Osteoblast (primary cell): ENCODE measurements around the gene RIN1. TPM values are rescaled to one million over a fixed set of nuclear protein-coding genes. Genes with fewer than 3 reads are reported as not detected.

Source experiments
- DNase-seq: peaks from one replicate; pipeline ENCODE4 v3.0.0; 2011; ENCODE audit warnings: low spot score, mixed read lengths; ENCODE audit not compliant: insufficient read length; ENCODE audit errors: missing footprints
- H2AFZ ChIP-seq: 2 replicates; pipeline ENCODE4 v1.6.0; 2011; ENCODE audit warnings: mild to moderate bottlenecking, low read length
- H3K27ac ChIP-seq: 2 replicates; pipeline ENCODE4 v1.5.1; 2011; ENCODE audit warnings: mild to moderate bottlenecking, low read depth, low read length, moderate library complexity
- H3K27me3 ChIP-seq: 2 replicates; pipeline ENCODE4 v1.6.0; 2012; ENCODE audit warnings: mild to moderate bottlenecking, control low read depth, inconsistent platforms, low read length, moderate library complexity; ENCODE audit not compliant: insufficient read depth
- H3K36me3 ChIP-seq: 2 replicates; pipeline ENCODE4 v1.5.1; 2011; ENCODE audit warnings: mild to moderate bottlenecking, low read length, control low read depth, moderate library complexity; ENCODE audit not compliant: insufficient read depth
- H3K4me1 ChIP-seq: 2 replicates; pipeline ENCODE4 v1.5.1; 2011; ENCODE audit warnings: mild to moderate bottlenecking, low read length, control low read depth, moderate library complexity; ENCODE audit not compliant: insufficient read depth
- H3K4me2 ChIP-seq: 2 replicates; pipeline ENCODE4 v1.6.0; 2011; ENCODE audit warnings: mild to moderate bottlenecking, low read length; ENCODE audit not compliant: insufficient read depth
- H3K4me3 ChIP-seq: fragments of 200-600 bp; sonication (generic); 3 replicates; pipeline ENCODE4 v1.5.1; 2012; ENCODE audit warnings: mild to moderate bottlenecking, low read length, inconsistent platforms; ENCODE audit not compliant: insufficient read depth
- H3K79me2 ChIP-seq: 2 replicates; pipeline ENCODE4 v1.6.0; 2012; ENCODE audit warnings: mild to moderate bottlenecking, low read length, control low read depth, inconsistent platforms; ENCODE audit not compliant: insufficient read depth
- H3K9me3 ChIP-seq: 2 replicates; pipeline ENCODE4 v1.5.1; 2011; ENCODE audit warnings: low read depth, low read length, control low read depth
- H4K20me1 ChIP-seq: 2 replicates; pipeline ENCODE4 v1.6.0; 2012; ENCODE audit warnings: mild to moderate bottlenecking, low read length, control low read depth; ENCODE audit not compliant: insufficient read depth
- total RNA-seq: library from RNA; depleted of rRNA; stranded (reverse); fragments of >200 nt; gene quantifications from 2 replicates; pipeline ENCODE4 v1.2.3, GENCODE V29; 2012
- TF ChIP-seq, protein P1 (sequence below): IDR thresholded peaks from 2 replicates; pipeline ENCODE4 v1.5.1; 2011; ENCODE audit warnings: mild to moderate bottlenecking, low read depth, low read length, moderate library complexity; ENCODE audit errors: extremely low read depth

Gene RIN1
- total RNA-seq, 1 donor: 27.1 TPM

DNA sequence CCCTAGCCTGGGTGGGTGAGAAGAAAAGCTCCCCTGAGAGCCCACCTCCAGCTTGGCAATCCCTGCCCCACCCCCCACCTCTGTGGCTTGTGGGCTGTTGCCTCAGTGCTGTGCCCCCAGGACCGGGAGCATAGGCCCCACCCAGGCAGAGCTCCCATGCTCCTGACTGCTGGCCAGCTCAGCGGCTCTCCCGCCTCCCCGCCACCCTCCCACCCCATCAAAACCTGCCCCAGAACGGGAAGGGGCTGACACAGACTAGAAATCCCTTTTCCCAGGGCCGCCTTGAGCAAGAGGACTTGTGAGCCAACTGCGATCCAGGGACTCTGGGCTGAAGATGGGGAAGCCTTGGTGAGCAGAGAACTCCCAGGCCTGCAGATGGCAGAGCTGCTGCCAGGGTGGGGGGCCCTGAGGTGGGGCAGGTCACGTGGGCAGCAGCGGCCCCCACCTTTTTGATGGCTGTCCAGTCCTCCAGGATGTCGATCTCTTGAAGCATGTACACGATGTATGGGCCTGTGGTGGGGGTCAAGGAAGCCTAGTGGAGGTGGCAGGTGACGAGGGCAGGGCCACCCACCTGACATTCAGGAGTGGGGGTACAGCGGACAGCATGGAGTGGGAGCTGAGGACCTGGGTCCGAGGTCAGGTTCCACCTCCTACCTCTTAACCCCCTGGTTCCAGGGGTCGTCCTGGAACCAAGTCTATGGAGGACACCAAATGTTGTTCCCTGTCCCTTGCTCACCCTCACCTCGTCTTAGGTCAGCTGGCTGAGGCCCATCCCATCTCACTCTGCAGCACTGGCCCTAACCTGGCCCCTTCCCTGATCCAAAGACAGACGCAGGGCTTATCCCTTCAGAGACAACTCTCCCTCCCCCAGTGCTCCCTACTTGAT lies 2.3 kb upstream of the RIN1 start:
- Histone ChIP-seq H3K27me3 (no peaks in the 10 kb centered on the region), H3K79me2 (peaks cover 42% of the 10 kb centered on the region), H2AFZ (no peak overlapping the region), H3K4me3 (no peak overlapping the region), H3K4me2 (no peak overlapping the region), H3K9me3 (no peaks in the 10 kb centered on the region), H3K36me3 (peaks cover 49% of the 10 kb centered on the region), H3K4me1 (peaks cover 31% of the 10 kb centered on the region), H3K27ac (peak overlapping the region; percentile 97), H4K20me1 (peaks cover 27% of the 10 kb centered on the region)
- peak; percentile 49 for DNase-seq
- TF ChIP-seq, protein P1, sequence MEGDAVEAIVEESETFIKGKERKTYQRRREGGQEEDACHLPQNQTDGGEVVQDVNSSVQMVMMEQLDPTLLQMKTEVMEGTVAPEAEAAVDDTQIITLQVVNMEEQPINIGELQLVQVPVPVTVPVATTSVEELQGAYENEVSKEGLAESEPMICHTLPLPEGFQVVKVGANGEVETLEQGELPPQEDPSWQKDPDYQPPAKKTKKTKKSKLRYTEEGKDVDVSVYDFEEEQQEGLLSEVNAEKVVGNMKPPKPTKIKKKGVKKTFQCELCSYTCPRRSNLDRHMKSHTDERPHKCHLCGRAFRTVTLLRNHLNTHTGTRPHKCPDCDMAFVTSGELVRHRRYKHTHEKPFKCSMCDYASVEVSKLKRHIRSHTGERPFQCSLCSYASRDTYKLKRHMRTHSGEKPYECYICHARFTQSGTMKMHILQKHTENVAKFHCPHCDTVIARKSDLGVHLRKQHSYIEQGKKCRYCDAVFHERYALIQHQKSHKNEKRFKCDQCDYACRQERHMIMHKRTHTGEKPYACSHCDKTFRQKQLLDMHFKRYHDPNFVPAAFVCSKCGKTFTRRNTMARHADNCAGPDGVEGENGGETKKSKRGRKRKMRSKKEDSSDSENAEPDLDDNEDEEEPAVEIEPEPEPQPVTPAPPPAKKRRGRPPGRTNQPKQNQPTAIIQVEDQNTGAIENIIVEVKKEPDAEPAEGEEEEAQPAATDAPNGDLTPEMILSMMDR: no peak

GRCh38 chr11:66337103-66337899 lies 1.1 kb upstream of the RIN1 start:
- Histone ChIP-seq H2AFZ (no peak overlapping the region), H3K4me2 (peak overlapping the region; percentile 96), H3K79me2 (peaks cover 42% of the 10 kb centered on the region), H3K36me3 (peaks cover 57% of the 10 kb centered on the region), H3K4me1 (peaks cover 28% of the 10 kb centered on the region), H3K4me3 (peak overlapping the region; percentile 26), H3K27me3 (no peaks in the 10 kb centered on the region), H3K9me3 (no peaks in the 10 kb centered on the region), H4K20me1 (peaks cover 34% of the 10 kb centered on the region), H3K27ac (peak overlapping the region; percentile 97)
- TF ChIP-seq, protein P1: no peak
- DNase-seq: peak; percentile 89

DNA sequence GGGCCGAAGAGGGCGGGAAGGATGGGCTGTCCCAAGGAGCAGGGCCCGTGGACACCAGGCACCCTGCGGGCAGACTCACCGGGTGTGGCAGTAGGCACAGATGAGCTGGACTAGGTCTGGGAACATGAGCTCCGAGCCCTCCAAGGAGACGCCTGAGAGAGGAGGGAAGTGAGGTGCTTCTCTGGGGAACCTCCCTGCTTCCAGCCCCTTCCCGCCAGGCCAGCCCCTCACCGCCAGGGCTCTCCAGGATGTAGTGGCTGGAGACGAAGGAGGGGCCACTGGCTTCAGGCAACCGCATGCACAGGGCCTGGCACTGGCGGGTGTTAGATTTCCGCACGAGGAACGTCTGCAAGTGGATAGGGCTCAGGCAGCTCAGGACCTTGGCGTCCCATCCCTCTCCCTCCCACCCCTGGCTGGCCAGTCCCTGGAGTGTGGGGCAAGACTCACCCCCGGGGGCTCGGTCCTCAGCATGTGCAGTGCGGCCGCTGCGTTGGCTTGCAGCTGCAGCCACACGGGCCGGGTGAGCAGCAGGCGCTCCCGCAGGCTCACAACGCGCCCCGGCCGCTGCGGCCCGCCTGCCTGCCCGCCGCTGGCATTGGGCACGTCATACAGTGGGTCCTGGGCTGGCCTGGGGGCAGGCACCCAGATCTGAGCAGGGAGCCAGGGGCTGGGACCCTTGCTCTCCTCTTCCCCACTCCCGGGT lies 552 bp downstream of the RIN1 start:
- DNase-seq: peak; percentile 97
- Histone ChIP-seq H3K79me2 (peaks cover 36% of the 10 kb centered on the region), H3K4me2 (peak overlapping the region; percentile 96), H4K20me1 (peaks cover 36% of the 10 kb centered on the region), H3K4me3 (peak overlapping the region; percentile 82), H3K4me1 (peaks cover 28% of the 10 kb centered on the region), H3K27ac (peak overlapping the region; percentile 97), H3K27me3 (no peaks in the 10 kb centered on the region), H3K36me3 (peaks cover 55% of the 10 kb centered on the region), H3K9me3 (no peaks in the 10 kb centered on the region), H2AFZ (peak overlapping the region; percentile 62)
- TF ChIP-seq, protein P1: no peak
